Renal cortical epithelial cell (primary cell): ENCODE measurements around the gene SPIN1. TPM values are rescaled to one million over a fixed set of nuclear protein-coding genes. Genes with fewer than 3 reads are reported as not detected.

Experiments
- DNase-seq: peaks from one replicate; pipeline ENCODE4 v3.0.0-alpha.2; 2011; ENCODE audit warnings: low read depth
- total RNA-seq: library from RNA; depleted of rRNA; stranded (reverse); fragments of >200 nt; gene quantifications from 2 replicates; pipeline ENCODE4 v1.2.3, GENCODE V29; 2014

Gene SPIN1
- total RNA-seq, 1 donor from 2014 or later, result 211 TPM

DNA sequence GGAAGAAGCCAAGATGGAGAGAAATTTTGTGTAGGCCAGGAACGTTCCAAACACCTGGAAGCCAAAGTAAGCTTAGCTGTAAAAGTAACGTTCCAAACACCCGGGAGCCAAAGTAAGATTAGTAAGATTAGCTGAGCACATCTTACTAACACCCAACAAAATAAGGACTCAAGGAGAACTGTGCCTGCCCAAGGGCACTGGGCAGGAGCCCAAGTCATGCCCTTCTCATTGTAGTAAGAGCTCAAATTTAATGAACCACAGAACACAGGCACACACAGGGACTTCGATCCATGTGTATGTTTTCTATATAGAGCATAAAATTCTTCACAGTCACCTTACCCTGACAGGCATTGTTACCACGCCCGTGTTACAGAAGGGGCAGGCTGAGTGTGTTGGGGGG, 110.6 kb downstream of the SPIN1 start:
- DNase-seq, result peak; percentile 60

DNA sequence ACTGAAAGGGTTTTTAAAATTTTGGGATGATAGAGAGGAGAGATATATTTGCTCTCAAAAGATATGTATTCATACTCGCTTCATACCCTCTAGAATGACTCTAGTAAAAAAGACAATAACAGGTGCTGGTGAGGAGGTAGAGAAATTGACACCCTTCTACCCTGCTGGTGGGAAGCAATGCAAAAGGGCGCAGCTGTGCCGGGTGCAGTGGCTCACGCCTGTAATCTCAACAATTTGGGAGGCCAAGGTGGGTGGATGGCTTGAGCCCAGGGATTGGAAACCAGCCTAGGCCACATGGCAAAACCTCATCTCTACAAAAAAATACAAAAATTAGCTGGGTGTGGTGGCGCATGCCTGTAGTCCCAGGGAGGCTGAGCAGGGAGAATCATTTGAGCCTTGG, 112.8 kb downstream of the SPIN1 start:
- no peak for DNase-seq

DNA sequence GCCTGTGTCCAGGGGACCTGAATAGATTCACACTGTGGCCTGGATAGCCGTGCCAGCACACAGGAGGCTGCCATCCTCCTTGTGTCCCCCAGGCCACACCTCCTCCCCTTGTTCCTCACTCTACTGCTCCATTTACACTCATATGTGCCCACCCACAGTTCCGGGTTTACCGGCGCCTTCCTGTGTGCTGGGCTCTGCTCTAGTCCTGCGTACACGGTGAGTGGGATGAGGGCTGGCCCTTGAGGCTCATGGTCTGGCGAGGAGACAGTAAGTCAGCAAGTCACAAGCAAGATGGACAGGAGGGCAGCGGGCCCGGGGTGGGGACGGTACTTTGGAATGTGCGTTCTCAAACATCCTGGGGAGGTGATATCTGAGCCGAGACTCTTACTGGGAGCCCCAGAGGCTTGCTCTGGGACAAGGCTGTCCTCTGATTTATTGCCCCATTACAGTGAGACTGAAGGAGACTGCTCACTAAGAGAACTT, 114.3 kb downstream of the SPIN1 start:
- no peak for DNase-seq

DNA sequence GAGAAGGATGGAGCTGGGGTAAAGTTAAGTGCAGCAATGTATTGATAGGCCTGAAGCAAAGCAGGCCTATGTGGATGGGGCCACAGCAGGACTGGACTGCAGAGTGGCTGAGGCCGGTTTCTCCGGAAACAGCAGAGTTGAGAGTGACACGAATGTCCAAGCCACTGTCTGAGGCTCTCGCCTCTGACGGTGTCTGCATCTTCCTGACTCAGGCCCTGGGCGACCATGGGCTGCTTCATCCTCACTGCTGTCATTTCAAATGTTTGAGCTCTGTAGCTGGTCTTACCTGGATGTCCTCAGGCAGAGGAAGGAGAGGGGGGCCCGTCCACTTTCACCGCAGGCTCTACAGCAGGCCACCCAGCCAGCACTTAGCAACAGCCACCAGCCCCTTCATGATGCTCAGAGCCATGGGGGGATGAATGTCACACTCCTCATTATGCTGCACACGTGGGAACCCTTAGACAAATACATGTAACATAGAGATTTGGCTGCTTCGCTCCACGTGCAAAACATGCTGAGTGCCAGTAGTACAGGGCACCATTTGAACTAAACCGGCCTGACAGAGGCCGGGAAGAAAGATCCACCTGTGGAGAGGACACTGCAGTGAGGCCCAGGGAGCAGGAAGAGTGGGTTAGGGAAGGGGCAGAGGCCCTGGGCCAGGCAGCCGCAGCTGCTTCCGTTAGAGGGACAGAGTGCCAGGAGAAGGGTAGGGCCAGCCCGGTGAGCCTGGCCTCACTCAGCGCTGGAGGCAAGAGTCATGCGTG, 115.0 kb downstream of the SPIN1 start:
- DNase-seq, result no peak

DNA sequence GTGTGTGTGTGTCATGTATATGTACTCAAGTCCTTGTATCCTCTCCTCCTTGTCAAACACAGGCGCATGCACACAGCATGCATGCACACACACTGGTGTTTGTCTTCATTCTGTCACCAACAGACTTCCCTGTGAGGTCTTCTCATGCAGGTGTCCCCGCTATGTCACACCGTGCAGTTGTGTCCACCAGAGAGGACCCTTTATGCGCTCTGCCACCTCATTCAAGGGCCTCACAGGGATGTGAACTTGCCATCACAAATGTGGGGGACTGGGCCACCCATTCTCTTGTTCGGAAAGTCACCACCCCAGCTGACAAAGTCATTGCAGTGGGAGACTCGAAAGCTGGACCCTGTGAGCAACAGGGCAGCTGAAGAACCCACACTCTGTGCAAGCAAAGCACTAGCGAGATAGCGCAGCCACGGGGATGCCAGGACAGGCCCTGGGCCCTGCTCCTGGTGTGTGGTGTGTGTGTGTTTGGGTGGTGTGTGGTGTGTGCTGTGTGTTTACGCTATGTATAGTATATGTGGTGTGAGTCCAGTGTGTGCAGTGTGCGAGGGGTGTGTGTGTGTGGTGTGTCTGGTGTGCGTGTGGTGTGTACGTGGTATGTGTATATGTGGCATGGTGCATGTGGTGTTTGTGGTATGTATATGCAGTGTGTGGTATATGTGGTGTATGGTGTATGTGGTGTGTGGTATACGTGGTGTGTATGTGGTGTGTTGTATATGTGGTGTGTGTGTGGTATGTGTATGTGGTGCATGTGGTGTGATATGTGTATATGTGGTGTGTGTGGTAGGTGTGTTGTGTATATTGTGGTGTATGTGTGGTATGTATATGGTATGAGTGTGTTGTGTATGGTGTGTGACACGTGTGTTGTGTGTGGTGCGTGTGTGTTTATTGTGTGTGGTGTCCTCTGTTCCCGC, 115.9 kb downstream of the SPIN1 start:
- DNase-seq, result no peak

DNA sequence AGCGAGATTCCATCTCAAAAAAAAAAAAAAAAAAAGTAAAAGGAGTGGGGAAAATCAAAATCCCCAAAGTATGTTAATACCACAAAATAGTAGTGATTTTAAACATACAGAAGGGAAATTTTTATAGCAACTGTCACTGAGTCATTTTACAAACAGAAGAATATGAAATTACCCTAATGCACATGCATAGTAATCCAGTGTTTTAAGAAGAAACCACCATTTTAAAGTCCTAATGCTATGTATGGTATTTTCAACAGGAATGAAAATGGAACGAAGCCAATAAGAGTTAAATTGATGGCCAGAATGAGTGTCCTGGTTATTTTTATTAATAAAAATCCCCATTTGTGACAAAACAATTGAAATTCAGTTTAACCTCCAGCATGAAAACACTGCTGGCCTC, 120.1 kb downstream of the SPIN1 start:
- DNase-seq, result no peak

DNA sequence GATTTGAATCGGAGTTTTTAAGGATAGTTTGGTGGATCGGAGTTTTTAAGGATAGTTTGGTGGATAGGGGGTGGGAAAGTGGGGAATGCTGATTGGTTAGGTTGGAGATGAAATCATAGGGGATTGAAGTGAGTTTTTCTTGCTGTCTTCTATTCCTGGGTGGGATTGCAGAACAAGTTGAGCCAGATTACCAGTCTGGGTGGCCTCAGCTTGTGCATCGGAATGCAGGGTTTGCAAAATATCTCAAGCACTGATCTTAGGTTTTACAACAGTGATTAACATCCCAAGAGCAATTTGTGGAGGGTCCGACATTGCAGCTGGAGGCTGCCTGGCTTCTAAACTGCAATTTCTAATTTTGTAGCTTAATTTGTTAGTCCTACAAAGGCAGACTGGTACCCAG, 123.7 kb downstream of the SPIN1 start:
- DNase-seq, result no peak

DNA sequence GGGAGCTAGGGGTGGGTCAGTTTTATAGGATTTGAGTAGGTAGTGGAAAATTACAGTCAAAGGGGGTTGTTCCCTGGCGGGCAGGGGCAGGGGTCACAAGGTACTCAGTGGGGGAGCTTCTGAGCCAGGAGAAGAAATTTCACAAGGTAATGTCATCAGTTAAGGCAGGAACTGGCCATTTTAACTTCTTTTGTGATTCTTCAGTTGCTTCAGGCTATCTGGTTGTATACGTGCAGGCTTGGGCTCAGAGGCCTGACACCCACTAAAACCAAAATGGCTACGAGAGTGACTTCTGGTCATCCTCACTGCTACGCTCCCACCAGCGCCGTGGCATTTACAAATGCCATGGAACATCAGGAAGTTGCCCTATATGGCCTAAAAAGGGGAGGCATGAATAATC, 126.0 kb downstream of the SPIN1 start:
- no peak for DNase-seq

DNA sequence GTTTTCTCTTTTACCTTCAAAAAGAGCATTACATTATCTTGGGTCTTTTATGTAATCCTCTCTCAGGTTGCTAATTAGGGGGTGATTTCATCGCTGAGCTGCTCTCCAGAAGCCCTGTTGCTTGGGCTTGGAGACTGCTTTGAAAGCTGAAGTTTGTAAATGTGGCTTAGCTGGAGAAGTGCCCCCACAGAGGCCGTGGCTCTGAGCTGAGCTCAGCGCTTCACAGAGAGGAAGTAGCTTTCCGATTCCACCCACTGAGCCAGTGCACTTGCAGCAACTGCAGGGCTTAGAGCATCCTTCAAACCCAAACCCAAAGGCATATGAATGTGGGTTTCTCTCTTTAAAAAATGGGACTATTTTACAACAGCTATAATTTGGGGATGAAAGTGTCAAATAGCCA, 133.1 kb downstream of the SPIN1 start:
- DNase-seq, result no peak

DNA sequence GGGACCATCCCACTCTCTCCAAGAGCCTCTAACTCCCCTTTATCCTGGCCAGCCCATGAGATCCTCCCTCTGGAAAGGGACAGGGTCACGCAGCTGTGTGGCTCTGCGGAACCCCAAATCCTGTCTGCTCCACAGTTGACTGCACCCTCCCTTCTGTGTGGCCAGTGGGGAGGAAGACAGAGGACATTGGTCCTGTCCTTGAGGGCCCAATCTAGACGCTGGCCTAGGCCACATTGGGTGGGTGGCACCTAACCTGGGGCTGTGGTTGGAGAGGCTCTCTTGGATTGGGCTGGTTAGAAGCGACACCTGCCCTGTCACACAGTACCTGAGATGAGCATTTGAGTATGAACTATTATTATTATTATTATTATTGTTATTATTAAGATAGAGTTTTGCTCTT, 134.1 kb downstream of the SPIN1 start:
- no peak for DNase-seq

DNA sequence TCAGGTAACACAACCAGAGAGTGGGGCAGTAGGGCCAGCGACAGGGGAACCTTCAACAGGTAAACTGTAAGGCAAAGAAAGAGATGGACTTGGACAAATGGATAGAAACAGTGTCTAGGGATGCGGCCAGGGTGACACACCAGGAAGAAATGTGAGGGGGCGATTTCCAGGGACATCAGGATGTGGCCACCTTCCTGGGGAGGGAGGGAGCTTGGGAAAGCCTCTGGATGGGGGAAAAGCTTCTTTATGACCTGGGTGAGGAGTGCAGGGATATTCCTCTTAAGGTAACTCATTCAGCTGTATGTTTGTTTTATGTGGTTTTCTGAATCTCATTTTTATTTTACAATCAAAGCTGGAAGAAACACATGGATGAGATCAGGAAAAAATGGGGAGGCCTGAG, 134.8 kb downstream of the SPIN1 start:
- DNase-seq, result peak; percentile 73

DNA sequence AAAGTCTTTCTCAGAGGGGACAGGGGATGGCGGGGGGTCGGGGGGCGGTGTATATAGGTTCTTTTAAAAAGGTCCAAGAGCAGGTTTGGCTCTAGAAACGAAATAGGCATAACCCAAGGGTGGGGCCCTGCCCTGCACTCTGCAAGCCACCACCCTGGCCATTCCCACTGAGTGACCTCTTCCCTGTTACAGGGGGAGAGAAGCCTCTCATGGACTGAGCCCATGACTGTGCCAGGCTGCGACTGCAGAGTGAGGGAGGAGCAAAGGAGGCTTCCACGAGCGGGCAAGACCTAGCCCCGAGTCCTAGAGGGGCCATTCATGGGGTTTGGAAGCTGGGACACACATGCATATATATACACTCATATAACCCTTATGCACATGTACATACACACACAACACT, 136.7 kb downstream of the SPIN1 start:
- no peak for DNase-seq

DNA sequence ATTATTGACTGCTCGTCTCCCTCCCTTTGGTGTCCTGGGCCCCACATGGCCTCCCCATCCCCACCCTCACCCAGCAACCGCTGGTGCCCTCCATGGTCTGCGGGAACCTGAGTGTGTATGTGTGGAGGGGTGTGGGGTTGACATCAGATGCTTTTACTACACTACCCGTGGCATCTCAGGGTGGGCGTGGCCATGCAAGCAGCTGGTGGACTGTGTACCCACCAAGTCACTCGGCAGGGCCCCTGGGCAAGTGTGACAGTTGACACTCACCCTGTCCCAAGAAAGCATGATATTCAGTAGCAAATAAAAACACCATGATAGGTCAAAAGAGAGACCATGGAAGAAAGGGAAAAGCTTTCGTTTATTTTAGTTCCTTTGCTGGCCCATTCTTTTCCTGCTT, 139.4 kb downstream of the SPIN1 start:
- DNase-seq, result no peak

Other genes with a start within 250 kb of the SPIN1 start
- gene SPATA31C2, start 250.0 kb upstream of the SPIN1 start, total RNA-seq, result 0.05 TPM in 1 of 2 replicates, not detected in the other
- 5.2 and 15.3 TPM in 2 replicates for gene NXNL2, start 146.7 kb downstream of the SPIN1 start, total RNA-seq